HG03066 (cell line): ENCODE measurements around the gene KERA.
A peak's percentile ranks its signal among the peaks of the same experiment; 100 is the strongest.

ENCODE experiments used
- ATAC-seq: cut with Tn5 transposase; IDR thresholded peaks from one replicate; pipeline ENCODE4 v1.9.1; 2021; ENCODE audit warnings: low read depth; ENCODE audit not compliant: unreplicated experiment

Gene KERA

GRCh38 chr12:91017511-91018263 lies 40.1 kb downstream of the KERA start:
- no peak for ATAC-seq

GRCh38 chr12:91017043-91017442 lies 40.8 kb downstream of the KERA start:
- no peak for ATAC-seq

GRCh38 chr12:91009319-91009950 lies 48.4 kb downstream of the KERA start:
- ATAC-seq, result peak; percentile 91

- peak; percentile 69 for ATAC-seq
These were observed 50.1 kb downstream of the KERA start for GRCh38 chr12:91007531-91008290.

- ATAC-seq, result no peak
These were observed 53.0 kb downstream of the KERA start, which contains the start of gene EPYC for GRCh38 chr12:91004872-91005271. EPYC (minus strand) TSS chr12:91004972; CDS start chr12:91002565, 2,407 bp downstream.

GRCh38 chr12:91003737-91004136 lies 54.1 kb downstream of the KERA start:
- no peak for ATAC-seq

- no peak for ATAC-seq
These were observed 56.5 kb downstream of the KERA start for GRCh38 chr12:91001306-91001705.
